Colonic mucosa (tissue), 4 donors: ENCODE results near the gene PPM1H. TPM values are rescaled to one million over a fixed set of nuclear protein-coding genes. Genes with fewer than 3 reads are reported as not detected.
A peak's percentile ranks its signal among the peaks of the same experiment; 100 is the strongest.

ENCODE experiments used
- DNase-seq: peaks from one replicate; pipeline ENCODE4 v3.0.0-alpha.2; 2020
- H3K27ac ChIP-seq: fragments of 200-600 bp; one replicate; pipeline ENCODE4 v1.8.0; 2021
- H3K27me3 ChIP-seq: fragments of 200-600 bp; one replicate; pipeline ENCODE4 v1.8.0; 2021
- H3K36me3 ChIP-seq: fragments of 200-600 bp; one replicate; pipeline ENCODE4 v1.8.0; 2021
- H3K4me1 ChIP-seq: fragments of 200-600 bp; one replicate; pipeline ENCODE4 v1.8.0; 2021; ENCODE audit warnings: mild to moderate bottlenecking
- H3K4me3 ChIP-seq: fragments of 200-600 bp; one replicate; pipeline ENCODE4 v1.8.0; 2021
- H3K9ac ChIP-seq, 2 donors: one replicate each; pipeline ENCODE4 v1.7.0; 2013; ENCODE audit warnings: control low read depth in 2 of 2, low read depth in 2 of 2, low read length in 2 of 2
- H3K9me3 ChIP-seq: fragments of 200-600 bp; one replicate; pipeline ENCODE4 v1.8.0; 2021
- CTCF ChIP-seq: fragments of 200-600 bp; IDR thresholded peaks from one replicate; pipeline ENCODE4 v1.8.0; 2022; ENCODE audit warnings: antibody characterized with exemption, mild to moderate bottlenecking
- intact Hi-C: fragments of 100-400 bp; cut with DNase I; formaldehyde crosslinking; loops from one replicate; pipeline ENCODE4 v1.14.1; 2022
- microRNA-seq: library from miRNA; unstranded; fragments of <30 nt; microRNA quantifications from one replicate; pipeline ENCODE4, GENCODE V29; 2019
- total RNA-seq, 2 donors: library from RNA; stranded (reverse); fragmentation: NEBNext Ultra II Directional in 1 of 2; extraction: Animal tissue kit (Norgen Biotek cat#: 25700) in 1 of 2; gene quantifications; one replicate each; pipeline ENCODE4 v1.2.1, GENCODE V29; 2021
- donor health status: healthy.
- donor health status: DM: no; HTN: no; CAD: no.
- donor health status: DM: no; HTN: no; CAD: no.

PPM1H gene
- total RNA-seq, 2 donors from 2014 or later, result 7.4 to 8.1 TPM

GRCh38 chr12:62598846-62599245 is 336.1 kb downstream of the PPM1H start:
- no peaks in the 10 kb centered on the region for H3K9me3 ChIP-seq
- H3K4me1 ChIP-seq, result no peaks in the 10 kb centered on the region
- H3K36me3 ChIP-seq, result no peaks in the 10 kb centered on the region
- no peak overlapping the region for H3K9ac ChIP-seq
- intact Hi-C loops, result no loop called here
- H3K27ac ChIP-seq, result no peak overlapping the region
- no peak overlapping the region for H3K4me3 ChIP-seq
- no peaks in the 10 kb centered on the region for H3K27me3 ChIP-seq
- DNase-seq, result no peak
- TF ChIP-seq CTCF, result no peak

GRCh38 chr12:62597253-62597652 is 337.7 kb downstream of the PPM1H start:
- H3K27me3 ChIP-seq, result no peaks in the 10 kb centered on the region
- no peak overlapping the region for H3K9ac ChIP-seq
- H3K9me3 ChIP-seq, result no peaks in the 10 kb centered on the region
- no peak overlapping the region for H3K27ac ChIP-seq
- no peak for DNase-seq
- no peaks in the 10 kb centered on the region for H3K36me3 ChIP-seq
- intact Hi-C loops, result no loop called here
- TF ChIP-seq CTCF, result no peak
- H3K4me3 ChIP-seq, result no peak overlapping the region
- H3K4me1 ChIP-seq, result no peaks in the 10 kb centered on the region

Small RNAs within 50 kb of the gene (microRNA-seq; reads per million reads assigned to microRNA genes)
- 52,463 reads per million, percentile 98 among the genes with 10 or more reads in this experiment for gene MIRLET7I

Other genes starting within 250 kb of the PPM1H start
- under 1 TPM; 0.17 to 0.37 TPM for gene AVPR1A, start 216.1 kb upstream of the PPM1H start, total RNA-seq